Upper lobe of left lung (tissue), 4 donors: ENCODE measurements around the gene UXS1.

Experiments used
- CTCF ChIP-seq, 6 experiments: fragments of 450-650 bp in 4 of 6; fragments of 200-600 bp in 2 of 6; sonication (generic) in 2 of 6; IDR thresholded peaks; one replicate each; pipeline ENCODE4 v1.5.1; 2016 to 2019; ENCODE audit warnings: antibody characterized with exemption in 6 of 6
- EP300 ChIP-seq, 4 donors: sonication (generic); formaldehyde crosslinking; IDR thresholded peaks; one replicate each; pipeline ENCODE4 v1.5.1; 2017; ENCODE audit warnings: antibody characterized with exemption in 4 of 4, control low read depth in 2 of 4
- POLR2AphosphoS5 ChIP-seq, 2 donors: sonication (generic); formaldehyde crosslinking; IDR thresholded peaks; one replicate each; pipeline ENCODE4 v1.5.1; 2017; ENCODE audit warnings: antibody characterized with exemption in 2 of 2

- TF ChIP-seq POLR2AphosphoS5 (IDR thresholded peaks at IDR 0.05) (no peak), CTCF (IDR thresholded peaks at IDR 0.05) (no peak), EP300 (IDR thresholded peaks at IDR 0.05) (no peak)
Observed at GRCh38 chr2:106073678-106074406, 120.3 kb downstream of the UXS1 start.
